K562 (cell line): Measurements from ENCODE around the gene FGFRL1. TPM values are rescaled to one million over a fixed set of nuclear protein-coding genes. Genes with fewer than 3 reads are reported as not detected.

Experiments used
- CBX1 ChIP-seq: sonication (generic); IDR thresholded peaks from 2 replicates; pipeline ENCODE4 v1.6.1; 2016; ENCODE audit warnings: antibody characterized with exemption, low read depth, mild to moderate bottlenecking
- HCFC1 ChIP-seq: IDR thresholded peaks from 2 replicates; pipeline ENCODE4 v1.6.1; 2012; ENCODE audit warnings: low read depth, low read length, improper control_type of control experiment
- HIVEP1 ChIP-seq: fragments of 250-450 bp; sonication (Bioruptor Pico); IDR thresholded peaks from 2 replicates; pipeline ENCODE4 v1.4.0; 2020; ENCODE audit warnings: mild to moderate bottlenecking
- KDM2B ChIP-seq: fragments of 250-450 bp; sonication (Bioruptor Pico); IDR thresholded peaks from 2 replicates; pipeline ENCODE4 v1.8.0; 2021; ENCODE audit warnings: mild to moderate bottlenecking, moderate library complexity
- NFIC ChIP-seq: fragments of 450-650 bp; IDR thresholded peaks from 2 replicates; pipeline ENCODE4 v1.6.1; 2017; ENCODE audit warnings: mild to moderate bottlenecking, inconsistent platforms
- NRF1 ChIP-seq, 2 experiments: fragments of 450-650 bp; IDR thresholded peaks in 1 of 2; conservative IDR thresholded peaks in 1 of 2; 2 replicates each; pipeline ENCODE4 v1.6.1; 2014; ENCODE audit warnings: mild to moderate bottlenecking in 2 of 2
- RAD21 ChIP-seq, 2 experiments: fragments of 250-450 bp in 1 of 2; fragments of 450-650 bp in 1 of 2; sonication (Bioruptor Pico) in 1 of 2; formaldehyde crosslinking in 1 of 2; IDR thresholded peaks in 1 of 2; conservative IDR thresholded peaks in 1 of 2; 2 replicates each; pipeline versions ENCODE4 v1.4.0 to v1.8.0; 2020 to 2022; ENCODE audit warnings: mild to moderate bottlenecking in 2 of 2, moderate library complexity in 1 of 2
- RBM15 ChIP-seq: fragments of 200-400 bp; formaldehyde crosslinking; IDR thresholded peaks from 2 replicates; pipeline ENCODE4 v1.6.1; 2018; ENCODE audit warnings: mild to moderate bottlenecking, low read length, moderate library complexity; ENCODE audit not compliant: insufficient read depth
- RFX7 ChIP-seq: fragments of 250-450 bp; sonication (Bioruptor Pico); IDR thresholded peaks from 2 replicates; pipeline ENCODE4 v1.5.1; 2021; ENCODE audit warnings: mild to moderate bottlenecking
- SMARCE1 ChIP-seq: fragments of 450-650 bp; IDR thresholded peaks from 2 replicates; pipeline ENCODE4 v1.7.1; 2016; ENCODE audit warnings: mild to moderate bottlenecking
- TEAD1 ChIP-seq, 2 experiments: fragments of 450-650 bp in 1 of 2; sonication (generic) in 1 of 2; formaldehyde crosslinking; IDR thresholded peaks; 2 replicates each; pipeline versions ENCODE4 v1.4.0 to v1.8.0; 2020 to 2022; ENCODE audit warnings: mild to moderate bottlenecking in 2 of 2, missing genetic modification reagents in 1 of 2
- TFAM ChIP-seq: fragments of 250-450 bp; sonication (Bioruptor Pico); conservative IDR thresholded peaks from 2 replicates; pipeline ENCODE4 v1.5.0; 2021; ENCODE audit warnings: mild to moderate bottlenecking, moderate library complexity
- ZC3H8 ChIP-seq: fragments of 450-650 bp; IDR thresholded peaks from 2 replicates; pipeline ENCODE4 v1.6.1; 2017
- ZNF274 ChIP-seq: IDR thresholded peaks from 2 replicates; pipeline ENCODE4 v1.6.1; 2011; ENCODE audit warnings: low read depth, mild to moderate bottlenecking, low read length, moderate library complexity, borderline replicate concordance
- ZNF696 ChIP-seq: fragments of 250-450 bp; sonication (Bioruptor Pico); conservative IDR thresholded peaks from 2 replicates; pipeline ENCODE4 v1.4.0; 2020; ENCODE audit warnings: mild to moderate bottlenecking, moderate library complexity
- ZNF717 ChIP-seq: fragments of 250-450 bp; sonication (Bioruptor Pico); IDR thresholded peaks from 2 replicates; pipeline ENCODE4 v1.5.0; 2021
- ZNF79 ChIP-seq: fragments of 250-450 bp; sonication (Bioruptor Pico); IDR thresholded peaks from 2 replicates; pipeline ENCODE4 v1.4.0; 2020; ENCODE audit warnings: low read depth, mild to moderate bottlenecking, moderate library complexity
- polyA plus RNA-seq, 8 experiments: library from polyadenylated mRNA; depleted of rRNA in 4 of 8; stranded (reverse) in 5 of 8; unstranded in 3 of 8; fragments of >200 nt; fragmentation: Nextera tagmentation in 2 of 8; fragmentation: Illumina TruSeq in 1 of 8; extraction: Ambion mirVana in 2 of 8; extraction: Trizol in 1 of 8; gene quantifications; 2 replicates each; pipeline versions ENCODE4 v1.2.1 to v1.2.3, GENCODE V29; 2011 to 2014; ENCODE audit warnings: inconsistent platforms in 1 of 8, missing spikeins in 1 of 8
- total RNA-seq, 7 experiments: library from RNA; depleted of rRNA in 6 of 7; stranded (reverse); fragments of >200 nt in 6 of 7; fragmentation: Illumina TruSeq in 2 of 7; extraction: Trizol in 2 of 7; gene quantifications; 2 replicates each; pipeline versions ENCODE4 v1.2.1 to v1.2.3, GENCODE V29; 2011 to 2021; ENCODE audit warnings: low replicate concordance in 1 of 7
- TF ChIP-seq, protein P1 (sequence below): fragments of 250-450 bp; sonication (Bioruptor Pico); IDR thresholded peaks from 2 replicates; pipeline ENCODE4 v1.9.0; 2021; ENCODE audit warnings: mild to moderate bottlenecking, inconsistent platforms
- TF ChIP-seq, protein P2 (sequence below), 2 experiments: fragments of 450-650 bp; IDR thresholded peaks; 2 replicates each; pipeline ENCODE4 v1.6.1; 2016; ENCODE audit warnings: mild to moderate bottlenecking in 2 of 2, borderline replicate concordance in 1 of 2, low read depth in 1 of 2, moderate library complexity in 1 of 2

FGFRL1 gene
- total and polyA plus RNA-seq, 9 of the 15 experiments (the other 6 are each of a cell fraction or from before 2014, with no cell fraction given) = 0.34 to 49.9 (median 14.6) TPM

DNA sequence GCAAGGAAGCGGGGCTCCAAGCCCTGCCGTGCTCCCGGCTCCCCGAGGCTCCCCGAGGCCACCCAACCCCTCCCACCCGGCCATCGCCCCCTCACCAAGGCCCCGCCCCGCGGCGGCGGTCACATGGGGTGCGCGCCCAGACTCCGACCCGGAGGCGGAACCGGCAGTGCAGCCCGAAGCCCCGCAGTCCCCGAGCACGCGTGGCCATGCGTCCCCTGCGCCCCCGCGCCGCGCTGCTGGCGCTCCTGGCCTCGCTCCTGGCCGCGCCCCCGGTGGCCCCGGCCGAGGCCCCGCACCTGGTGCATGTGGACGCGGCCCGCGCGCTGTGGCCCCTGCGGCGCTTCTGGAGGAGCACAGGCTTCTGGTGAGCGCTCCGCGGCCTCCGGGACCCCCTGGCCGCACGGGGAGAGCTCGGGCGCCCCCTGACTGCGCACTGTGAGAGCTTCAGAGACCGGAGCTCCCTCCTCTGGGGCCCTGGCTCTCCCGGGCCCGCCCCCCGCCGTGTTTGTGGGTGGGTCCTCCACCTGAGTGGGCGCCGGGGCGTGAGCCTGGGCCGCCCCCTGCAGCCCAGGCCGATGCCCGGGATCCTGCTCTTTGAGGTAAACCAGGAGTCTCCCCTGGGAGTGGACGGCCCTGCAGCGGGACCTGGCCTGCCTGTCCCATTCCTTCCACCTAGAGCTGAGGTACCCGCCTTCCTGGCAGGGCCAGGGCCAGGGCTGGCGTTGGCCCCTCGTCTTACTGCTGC lies 24.4 kb upstream of the FGFRL1 start, which contains the start of gene IDUA (continued):
- TF ChIP-seq, protein P1, sequence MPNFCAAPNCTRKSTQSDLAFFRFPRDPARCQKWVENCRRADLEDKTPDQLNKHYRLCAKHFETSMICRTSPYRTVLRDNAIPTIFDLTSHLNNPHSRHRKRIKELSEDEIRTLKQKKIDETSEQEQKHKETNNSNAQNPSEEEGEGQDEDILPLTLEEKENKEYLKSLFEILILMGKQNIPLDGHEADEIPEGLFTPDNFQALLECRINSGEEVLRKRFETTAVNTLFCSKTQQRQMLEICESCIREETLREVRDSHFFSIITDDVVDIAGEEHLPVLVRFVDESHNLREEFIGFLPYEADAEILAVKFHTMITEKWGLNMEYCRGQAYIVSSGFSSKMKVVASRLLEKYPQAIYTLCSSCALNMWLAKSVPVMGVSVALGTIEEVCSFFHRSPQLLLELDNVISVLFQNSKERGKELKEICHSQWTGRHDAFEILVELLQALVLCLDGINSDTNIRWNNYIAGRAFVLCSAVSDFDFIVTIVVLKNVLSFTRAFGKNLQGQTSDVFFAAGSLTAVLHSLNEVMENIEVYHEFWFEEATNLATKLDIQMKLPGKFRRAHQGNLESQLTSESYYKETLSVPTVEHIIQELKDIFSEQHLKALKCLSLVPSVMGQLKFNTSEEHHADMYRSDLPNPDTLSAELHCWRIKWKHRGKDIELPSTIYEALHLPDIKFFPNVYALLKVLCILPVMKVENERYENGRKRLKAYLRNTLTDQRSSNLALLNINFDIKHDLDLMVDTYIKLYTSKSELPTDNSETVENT = peak; percentile 78
- TF ChIP-seq KDM2B (CRISPR knock-in tag) (peak; percentile 71; the same call in 1 of the 2 replicates), RBM15 (no peak), RFX7 (CRISPR knock-in tag) (no peak), NRF1 (conservative IDR thresholded peaks at IDR 0.05 in 1 of 2, IDR thresholded peaks at IDR 0.05 in 1 of 2) (peak; percentile 66 to 69; a peak in 2 of 4 replicates), TFAM (CRISPR knock-in tag) (no peak), HCFC1 (0 out of 2 replicates have a peak, but pooled peaks have one; percentile 4), ZNF79 (CRISPR knock-in tag) (no peak), HIVEP1 (CRISPR knock-in tag) (no peak), TEAD1 (CRISPR knock-in tag; IDR thresholded peaks at IDR 0.05) (no peak), NFIC (no peak), ZNF717 (no peak), CBX1 (peak; percentile 85; the same call in 1 of the 2 replicates), ZNF274 (no peak), ZC3H8 (no peak), ZNF696 (CRISPR knock-in tag) (no peak), RAD21 (CRISPR knock-in tag; conservative IDR thresholded peaks at IDR 0.05 in 1 of 2, IDR thresholded peaks at IDR 0.05 in 1 of 2) (peak; percentile 79 to 83), SMARCE1 (no peak)
- TF ChIP-seq, protein P2, sequence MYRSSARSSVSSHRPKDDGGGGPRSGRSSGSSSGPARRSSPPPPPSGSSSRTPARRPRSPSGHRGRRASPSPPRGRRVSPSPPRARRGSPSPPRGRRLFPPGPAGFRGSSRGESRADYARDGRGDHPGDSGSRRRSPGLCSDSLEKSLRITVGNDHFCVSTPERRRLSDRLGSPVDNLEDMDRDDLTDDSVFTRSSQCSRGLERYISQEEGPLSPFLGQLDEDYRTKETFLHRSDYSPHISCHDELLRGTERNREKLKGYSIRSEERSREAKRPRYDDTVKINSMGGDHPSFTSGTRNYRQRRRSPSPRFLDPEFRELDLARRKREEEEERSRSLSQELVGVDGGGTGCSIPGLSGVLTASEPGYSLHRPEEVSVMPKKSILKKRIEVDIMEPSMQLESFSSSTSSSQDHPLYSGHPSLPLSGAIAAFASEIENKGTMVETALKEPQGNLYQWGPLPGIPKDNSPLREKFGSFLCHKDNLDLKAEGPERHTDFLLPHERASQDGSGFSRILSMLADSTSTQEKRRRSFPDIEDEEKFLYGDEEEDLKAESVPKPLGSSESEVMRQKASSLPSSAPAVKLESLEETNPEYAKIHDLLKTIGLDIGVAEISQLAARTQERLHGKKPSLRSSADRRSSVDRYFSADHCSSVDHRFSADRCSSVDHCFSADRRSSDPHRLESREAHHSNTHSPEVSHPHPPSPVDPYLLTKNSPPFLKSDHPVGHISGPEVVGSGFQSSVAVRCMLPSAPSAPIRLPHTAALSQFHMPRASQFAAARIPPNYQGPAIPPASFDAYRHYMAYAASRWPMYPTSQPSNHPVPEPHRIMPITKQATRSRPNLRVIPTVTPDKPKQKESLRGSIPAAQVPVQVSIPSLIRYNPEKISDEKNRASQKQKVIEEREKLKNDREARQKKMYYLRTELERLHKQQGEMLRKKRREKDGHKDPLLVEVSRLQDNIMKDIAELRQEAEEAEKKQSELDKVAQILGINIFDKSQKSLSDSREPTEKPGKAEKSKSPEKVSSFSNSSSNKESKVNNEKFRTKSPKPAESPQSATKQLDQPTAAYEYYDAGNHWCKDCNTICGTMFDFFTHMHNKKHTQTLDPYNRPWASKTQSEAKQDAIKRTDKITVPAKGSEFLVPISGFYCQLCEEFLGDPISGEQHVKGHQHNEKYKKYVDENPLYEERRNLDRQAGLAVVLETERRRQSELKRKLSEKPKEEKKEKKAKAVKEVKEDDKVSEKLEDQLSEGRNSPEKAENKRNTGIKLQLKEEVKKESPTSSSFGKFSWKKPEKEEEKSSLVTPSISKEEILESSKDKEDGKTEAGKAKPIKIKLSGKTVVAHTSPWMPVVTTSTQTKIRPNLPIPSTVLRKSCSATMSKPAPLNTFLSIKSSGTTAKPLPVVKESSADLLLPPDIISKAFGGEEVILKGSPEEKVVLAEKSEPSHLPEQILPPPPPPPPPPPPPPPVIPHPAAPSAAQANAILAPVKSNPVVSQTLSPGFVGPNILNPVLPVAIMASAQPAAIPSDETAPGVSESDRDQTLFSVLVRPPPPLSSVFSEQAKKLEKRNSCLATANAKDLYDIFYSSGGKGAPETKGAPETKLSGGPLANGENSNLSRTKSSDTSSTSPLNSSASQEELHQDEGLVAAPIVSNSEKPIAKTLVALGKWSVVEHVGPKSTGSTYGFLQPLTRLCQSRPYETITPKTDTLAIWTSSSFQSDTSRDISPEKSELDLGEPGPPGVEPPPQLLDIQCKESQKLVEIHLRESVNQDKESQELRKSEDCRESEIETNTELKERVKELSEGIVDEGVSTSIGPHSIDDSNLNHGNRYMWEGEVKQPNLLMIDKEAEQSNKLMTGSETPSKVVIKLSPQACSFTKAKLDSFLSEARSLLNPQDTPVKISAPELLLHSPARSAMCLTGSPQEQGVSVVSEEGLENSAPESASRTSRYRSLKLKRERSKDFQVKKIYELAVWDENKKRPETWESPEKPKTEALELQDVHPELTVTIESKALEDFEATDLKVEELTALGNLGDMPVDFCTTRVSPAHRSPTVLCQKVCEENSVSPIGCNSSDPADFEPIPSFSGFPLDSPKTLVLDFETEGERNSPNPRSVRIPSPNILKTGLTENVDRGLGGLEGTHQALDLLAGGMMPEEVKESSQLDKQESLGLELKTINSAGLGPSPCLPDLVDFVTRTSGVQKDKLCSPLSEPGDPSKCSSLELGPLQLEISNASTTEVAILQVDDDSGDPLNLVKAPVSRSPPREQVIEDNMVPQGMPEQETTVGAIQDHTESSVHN (IDR thresholded peaks at IDR 0.05; ENCODE audit: borderline replicate concordance in 1 of 2, low read depth in 1 of 2) = no peak
